ENCODE results near the gene DCDC2. TPM values are rescaled to one million over a fixed set of nuclear protein-coding genes. Genes with fewer than 3 reads are reported as not detected.

DCDC2 gene
- total RNA-seq, 1 experiment from 2014 or later, result 191 TPM

- intact Hi-C loops (cut with micrococcal nuclease; ENCODE audit: unreplicated experiment), result no loop called here
- POLR2A ChIA-PET, result no interaction called here
Observed at GRCh38 chr6:24284006-24284405, 73.9 kb downstream of the DCDC2 start.

GRCh38 chr6:24283043-24283985 lies 74.5 kb downstream of the DCDC2 start:
- Mint-ChIP-seq H3K9me3 (ENCODE audit: unreplicated experiment) (no peaks in the 10 kb centered on the region), H3K4me1 (ENCODE audit: low read depth, unreplicated experiment) (no peaks in the 10 kb centered on the region), H3K36me3 (ENCODE audit: insufficient read depth, unreplicated experiment) (peaks cover 28% of the 10 kb centered on the region), H3K4me3 (ENCODE audit: unreplicated experiment) (no peak overlapping the region), H3K27me3 (ENCODE audit: insufficient read depth, unreplicated experiment) (no peaks in the 10 kb centered on the region), H3K27ac (ENCODE audit: unreplicated experiment) (no peak overlapping the region)
- Histone ChIP-seq H3K9me3 (no peaks in the 10 kb centered on the region), H3K27me3 (replicated peaks; ENCODE audit: control insufficient read depth, insufficient read depth, low read length) (no peaks in the 10 kb centered on the region), H3K36me3 (ENCODE audit: control insufficient read depth, insufficient read depth, low read length) (no peaks in the 10 kb centered on the region; the same call in none of the 2 replicates), H3K4me3 (ENCODE audit: low read depth, low read length) (peak overlapping the region; percentile 8; the same call in 1 of the 2 replicates), H3K4me1 (peaks cover 5% of the 10 kb centered on the region; the same call in 1 of the 2 replicates)
- peak; percentile 85 for TF ChIP-seq CTCF (IDR thresholded peaks at IDR 0.05; ENCODE audit: insufficient read depth in 1 of 2, low read depth in 1 of 2, low read length in 1 of 2, severe bottlenecking in 1 of 2, unreplicated experiment in 1 of 2)
- DNase-seq, result peak; percentile 79 to 81
- ChIA-PET POLR2A (no interaction called here), CTCF (interaction anchor here (0.6 to 2.1 kb wide), 10 partner anchors 9 to 119 kb away, joined by 3 to 34 read pairs (median 6); partner anchors contain the start of genes DCDC2 and MRS2)
- BruUV-seq (replicated peaks), result no TSS peak
- intact Hi-C loops (cut with micrococcal nuclease; ENCODE audit: unreplicated experiment), result loop anchor here (1.0 kb wide), 6 partner anchors 40 to 117 kb away; no protein-coding TSS in a partner anchor

More at GRCh38 chr6:24284006-24284405, 73.9 kb downstream of the DCDC2 start:
- H3K4me1 ChIP-seq, result peaks cover 5% of the 10 kb centered on the region; the same call in 1 of the 2 replicates
- BruUV-seq (replicated peaks), result no TSS peak
- no peaks in the 10 kb centered on the region for H3K9me3 ChIP-seq
- TF ChIP-seq CTCF (IDR thresholded peaks at IDR 0.05; ENCODE audit: insufficient read depth in 1 of 2, low read depth in 1 of 2, low read length in 1 of 2, severe bottlenecking in 1 of 2, unreplicated experiment in 1 of 2), result no peak
- Mint-ChIP-seq H3K36me3 (ENCODE audit: insufficient read depth, unreplicated experiment) (peaks cover 21% of the 10 kb centered on the region), H3K9me3 (ENCODE audit: unreplicated experiment) (no peaks in the 10 kb centered on the region), H3K4me1 (ENCODE audit: low read depth, unreplicated experiment) (no peaks in the 10 kb centered on the region), H3K4me3 (ENCODE audit: unreplicated experiment) (no peak overlapping the region), H3K27ac (ENCODE audit: unreplicated experiment) (no peak overlapping the region), H3K27me3 (ENCODE audit: insufficient read depth, unreplicated experiment) (no peaks in the 10 kb centered on the region)
- no peak for DNase-seq
- CTCF ChIA-PET, result interaction anchor here (0.9 to 2.1 kb wide), 6 partner anchors 26 to 118 kb away, joined by 3 to 34 read pairs (median 12); partner anchors contain the start of genes DCDC2 and MRS2
- H3K27me3 ChIP-seq (replicated peaks; ENCODE audit: control insufficient read depth, insufficient read depth, low read length), result no peaks in the 10 kb centered on the region
- no peak overlapping the region for H3K4me3 ChIP-seq (ENCODE audit: low read depth, low read length)
- H3K36me3 ChIP-seq (ENCODE audit: control insufficient read depth, insufficient read depth, low read length), result no peaks in the 10 kb centered on the region; the same call in none of the 2 replicates

GRCh38 chr6:24274441-24275083 lies 83.3 kb downstream of the DCDC2 start:
- H3K27me3 Mint-ChIP-seq (ENCODE audit: insufficient read depth, unreplicated experiment), result no peaks in the 10 kb centered on the region
- Histone ChIP-seq H3K4me3 (ENCODE audit: low read depth, low read length) (no peak overlapping the region), H3K27me3 (replicated peaks; ENCODE audit: control insufficient read depth, insufficient read depth, low read length) (no peaks in the 10 kb centered on the region), H3K4me1 (peaks cover 26% of the 10 kb centered on the region), H3K36me3 (ENCODE audit: control insufficient read depth, insufficient read depth, low read length) (no peaks in the 10 kb centered on the region; the same call in 1 of the 2 replicates), H3K9me3 (no peaks in the 10 kb centered on the region; the same call in 1 of the 2 replicates)
- peak; percentile 35 to 62 for TF ChIP-seq CTCF (IDR thresholded peaks at IDR 0.05; ENCODE audit: insufficient read depth in 1 of 2, low read depth in 1 of 2, low read length in 1 of 2, severe bottlenecking in 1 of 2, unreplicated experiment in 1 of 2)
- no peak for DNase-seq
- H3K4me3 Mint-ChIP-seq (ENCODE audit: unreplicated experiment), result no peak overlapping the region
- H3K27ac Mint-ChIP-seq (ENCODE audit: unreplicated experiment), result no peak overlapping the region
- peaks cover 93% of the 10 kb centered on the region for H3K36me3 Mint-ChIP-seq (ENCODE audit: insufficient read depth, unreplicated experiment)
- peaks cover 25% of the 10 kb centered on the region for H3K4me1 Mint-ChIP-seq (ENCODE audit: low read depth, unreplicated experiment)
- BruUV-seq (replicated peaks), result no TSS peak
- ChIA-PET CTCF (interaction anchor here (0.6 to 1.8 kb wide), 5 partner anchors 9 to 230 kb away, joined by 3 to 6 read pairs (median 3); partner anchors contain the start of gene DCDC2), POLR2A (no interaction called here)
- intact Hi-C loops (cut with micrococcal nuclease; ENCODE audit: unreplicated experiment), result loop anchor here (1.0 kb wide), 1 partner anchor 210 kb away; no protein-coding TSS in a partner anchor
- H3K9me3 Mint-ChIP-seq (ENCODE audit: unreplicated experiment), result no peaks in the 10 kb centered on the region

Data from Caco-2 (cell line).